ENCODE results near the gene NOTCH1. TPM values are rescaled to one million over a fixed set of nuclear protein-coding genes. Genes with fewer than 3 reads are reported as not detected.
"Not testable (repeated sequence)": the region's sequence is repeated elsewhere in the genome, so short reads cannot be mapped to it uniquely, and the experiment has no call there.

NOTCH1 gene
- total RNA-seq, 1 donor from 2014 or later, result 70.7 TPM

- DNase-seq (ENCODE audit: low read depth, low spot score), result no peak
These were observed 33.2 kb upstream of the NOTCH1 start for GRCh38 chr9:136578915-136579649.

- DNase-seq (ENCODE audit: low read depth, low spot score), result no peak
These were observed 32.7 kb upstream of the NOTCH1 start for GRCh38 chr9:136578626-136578914.

GRCh38 chr9:136577941-136578625, 32.2 kb upstream of the NOTCH1 start:
- DNase-seq (ENCODE audit: low read depth, low spot score), result no peak

- no peak for DNase-seq (ENCODE audit: low read depth, low spot score)
These were observed 30.4 kb upstream of the NOTCH1 start for GRCh38 chr9:136576269-136576626.

- DNase-seq (ENCODE audit: low read depth, low spot score), result no peak
These were observed 29.9 kb upstream of the NOTCH1 start for GRCh38 chr9:136575626-136576268.

GRCh38 chr9:136574606-136575005, 28.8 kb upstream of the NOTCH1 start:
- not testable (repeated sequence) for DNase-seq (ENCODE audit: low read depth, low spot score)

- DNase-seq (ENCODE audit: low read depth, low spot score), result no peak
These were observed 27.2 kb upstream of the NOTCH1 start for GRCh38 chr9:136572828-136573625.

GRCh38 chr9:136572003-136572827, 26.4 kb upstream of the NOTCH1 start:
- DNase-seq (ENCODE audit: low read depth, low spot score), result no peak

GRCh38 chr9:136571531-136571930, 25.7 kb upstream of the NOTCH1 start:
- DNase-seq (ENCODE audit: low read depth, low spot score), result no peak

GRCh38 chr9:136570916-136571315, 25.1 kb upstream of the NOTCH1 start:
- no peak for DNase-seq (ENCODE audit: low read depth, low spot score)

- DNase-seq (ENCODE audit: low read depth, low spot score), result no peak
These were observed 24.5 kb upstream of the NOTCH1 start for GRCh38 chr9:136570191-136570845.

GRCh38 chr9:136569526-136570148, 23.8 kb upstream of the NOTCH1 start:
- DNase-seq (ENCODE audit: low read depth, low spot score), result no peak

- DNase-seq (ENCODE audit: low read depth, low spot score), result no peak
These were observed 22.6 kb upstream of the NOTCH1 start for GRCh38 chr9:136568288-136569081.

- no peak for DNase-seq (ENCODE audit: low read depth, low spot score)
These were observed 21.9 kb upstream of the NOTCH1 start for GRCh38 chr9:136567651-136568287.

- no peak for DNase-seq (ENCODE audit: low read depth, low spot score)
These were observed 21.1 kb upstream of the NOTCH1 start for GRCh38 chr9:136566901-136567300.

- no peak for DNase-seq (ENCODE audit: low read depth, low spot score)
These were observed 20.7 kb upstream of the NOTCH1 start for GRCh38 chr9:136566553-136566895.

- no peak for DNase-seq (ENCODE audit: low read depth, low spot score)
These were observed 20.1 kb upstream of the NOTCH1 start for GRCh38 chr9:136565715-136566552.

Measured in pulmonary artery endothelial cell (primary cell).